A549 (cell line): Measurements from ENCODE around the gene FBXO3. TPM values are rescaled to one million over a fixed set of nuclear protein-coding genes. Genes with fewer than 3 reads are reported as not detected.

Experiments
- ATAC-seq, 2 experiments: fragments of 200-7000 bp in 1 of 2; fragments of >200 bp in 1 of 2; cut with Nextera tagmentation in 1 of 2; cut with Tn5 transposase in 1 of 2; 3 replicates each; pipeline versions ENCODE4 v1.8.0 to v1.9.1; 2018 to 2020; ENCODE audit warnings: mild to moderate bottlenecking in 1 of 2, moderate library complexity in 1 of 2
- CTCF ChIA-PET: fragments of 300-600 bp; sonication (Branson Sonifier 250); formaldehyde crosslinking; extraction: SDS; loops from one replicate; lab custom pipeline; 2021; ENCODE audit warnings: antibody characterized with exemption, inconsistent platforms; lab: Yijun Ruan, JAX
- POLR2A ChIA-PET: fragments of 350-600 bp; formaldehyde crosslinking; extraction: SDS; loops from one replicate; lab custom pipeline; 2021; ENCODE audit warnings: antibody characterized with exemption, inconsistent platforms; lab: Yijun Ruan, JAX
- DNase-seq, 2 experiments: peaks; one replicate each; pipeline versions ENCODE4 v3.0.0 to v3.0.0-alpha.2; 2011 to 2016; ENCODE audit warnings: low read depth in 1 of 2, low spot score in 1 of 2
- FAIRE-seq: peaks from 2 replicates; lab custom pipeline; 2011; peaks lifted over from hg19 to GRCh38; lab: Jason Lieb, UNC
- H3K27ac ChIP-seq, 2 experiments: fragments of >200 bp; sonication (Bioruptor Twin); formaldehyde crosslinking; 3 replicates each; pipeline ENCODE4 v1.5.1; 2016 to 2017
- H3K4me1 ChIP-seq: fragments of >200 bp; sonication (Bioruptor Twin); formaldehyde crosslinking; 3 replicates; pipeline ENCODE4 v1.6.1; 2016
- H3K4me2 ChIP-seq: fragments of >200 bp; sonication (Bioruptor Twin); formaldehyde crosslinking; 3 replicates; pipeline ENCODE4 v1.6.1; 2016
- H3K4me3 ChIP-seq: fragments of >200 bp; sonication (Bioruptor Twin); formaldehyde crosslinking; 3 replicates; pipeline ENCODE4 v1.5.1; 2016
- H3K9me3 ChIP-seq: fragments of >200 bp; sonication (Bioruptor Twin); formaldehyde crosslinking; 3 replicates; pipeline ENCODE4 v1.6.1; 2016
- BHLHE40 ChIP-seq: IDR thresholded peaks from 2 replicates; pipeline ENCODE4 v1.6.1; 2012; ENCODE audit warnings: low read depth, low read length, inconsistent platforms
- CBX2 ChIP-seq: fragments of 200-600 bp; sonication (generic); IDR thresholded peaks from 2 replicates; pipeline ENCODE4 v1.6.1; 2016; ENCODE audit warnings: low read depth, mild to moderate bottlenecking, borderline replicate concordance
- CBX8 ChIP-seq: fragments of 200-600 bp; sonication (generic); IDR thresholded peaks from 2 replicates; pipeline ENCODE4 v1.6.1; 2016
- CEBPB ChIP-seq, 2 experiments: fragments of >200 bp in 1 of 2; sonication (Bioruptor Twin) in 1 of 2; formaldehyde crosslinking in 1 of 2; IDR thresholded peaks; 2 replicates each; pipeline ENCODE4 v1.6.1; 2012 to 2016
- CHD2 ChIP-seq: fragments of 150-350 bp; IDR thresholded peaks from 2 replicates; pipeline ENCODE4 v1.6.1; 2014; ENCODE audit warnings: low read length; ENCODE audit not compliant: partially characterized antibody
- EHF ChIP-seq: fragments of 250-450 bp; sonication (Bioruptor Pico); IDR thresholded peaks from 2 replicates; pipeline ENCODE4 v1.5.0; 2020; ENCODE audit warnings: mild to moderate bottlenecking
- FOSL2 ChIP-seq, 2 experiments: fragments of 450-650 bp in 1 of 2; fragments of >200 bp in 1 of 2; sonication (Bioruptor Twin) in 1 of 2; formaldehyde crosslinking; IDR thresholded peaks; 2 replicates each; pipeline versions ENCODE4 v1.5.0 to v1.6.1; 2016 to 2020; ENCODE audit warnings: mild to moderate bottlenecking in 1 of 2, moderate library complexity in 1 of 2
- HDAC2 ChIP-seq: fragments of 200-600 bp; sonication (generic); IDR thresholded peaks from 2 replicates; pipeline ENCODE4 v1.6.1; 2016
- JUNB ChIP-seq: fragments of >200 bp; sonication (Bioruptor Twin); formaldehyde crosslinking; IDR thresholded peaks from 2 replicates; pipeline ENCODE4 v1.6.1; 2016
- KDM1A ChIP-seq: fragments of 200-600 bp; sonication (generic); IDR thresholded peaks from 2 replicates; pipeline ENCODE4 v1.6.1; 2016; ENCODE audit warnings: low read depth, mild to moderate bottlenecking
- MAFK ChIP-seq: fragments of 450-650 bp; IDR thresholded peaks from 2 replicates; pipeline ENCODE4 v1.6.1; 2014; ENCODE audit not compliant: partially characterized antibody
- MAZ ChIP-seq: fragments of 150-350 bp; IDR thresholded peaks from 2 replicates; pipeline ENCODE4 v1.6.1; 2014; ENCODE audit warnings: antibody characterized with exemption, low read depth, low read length, borderline replicate concordance
- MYC ChIP-seq: IDR thresholded peaks from 2 replicates; pipeline ENCODE4 v1.6.1; 2012; ENCODE audit warnings: mild to moderate bottlenecking, inconsistent platforms, low read length, improper control_type of control experiment, borderline replicate concordance
- NFE2L2 ChIP-seq: fragments of 150-350 bp; conservative IDR thresholded peaks from 2 replicates; pipeline ENCODE4 v1.6.1; 2014; ENCODE audit warnings: low read length
- NPAS2 ChIP-seq: fragments of 250-450 bp; sonication (Bioruptor Pico); IDR thresholded peaks from 2 replicates; pipeline ENCODE4 v1.8.0; 2022; ENCODE audit warnings: mild to moderate bottlenecking, moderate library complexity, borderline replicate concordance
- POLR2A ChIP-seq: IDR thresholded peaks from 2 replicates; pipeline ENCODE4 v1.6.1; 2012; ENCODE audit warnings: mild to moderate bottlenecking, low read length
- RAD21 ChIP-seq, 2 experiments: fragments of >200 bp in 1 of 2; sonication (Bioruptor Twin) in 1 of 2; formaldehyde crosslinking in 1 of 2; IDR thresholded peaks in 1 of 2; conservative IDR thresholded peaks in 1 of 2; 2 replicates in 1 of 2; 3 replicates in 1 of 2; pipeline ENCODE4 v1.6.1; 2012 to 2018; ENCODE audit warnings: inconsistent platforms in 1 of 2
- RFX5 ChIP-seq: fragments of 450-650 bp; IDR thresholded peaks from 2 replicates; pipeline ENCODE4 v1.7.1; 2014; ENCODE audit warnings: antibody characterized with exemption, mild to moderate bottlenecking, moderate library complexity
- RNF2 ChIP-seq: fragments of 200-600 bp; sonication (generic); IDR thresholded peaks from 2 replicates; pipeline ENCODE4 v1.6.1; 2016; ENCODE audit warnings: low read depth, mild to moderate bottlenecking, antibody characterized with exemption, moderate library complexity, borderline replicate concordance
- SMC3 ChIP-seq: fragments of >200 bp; sonication (Bioruptor Twin); formaldehyde crosslinking; IDR thresholded peaks from 3 replicates; pipeline ENCODE4 v1.6.1; 2018; ENCODE audit warnings: inconsistent platforms
- SREBF2 ChIP-seq: fragments of 450-650 bp; IDR thresholded peaks from 2 replicates; pipeline ENCODE4 v1.6.1; 2014; ENCODE audit warnings: mild to moderate bottlenecking, moderate library complexity
- TFCP2L1 ChIP-seq: fragments of 250-450 bp; sonication (Bioruptor Pico); IDR thresholded peaks from 2 replicates; pipeline ENCODE4 v1.5.0; 2021; ENCODE audit warnings: mild to moderate bottlenecking
- TP53 ChIP-seq: fragments of 250-450 bp; sonication (Bioruptor Pico); IDR thresholded peaks from 2 replicates; pipeline ENCODE4 v1.5.0; 2021; ENCODE audit warnings: mild to moderate bottlenecking, moderate library complexity
- ZC3H11A ChIP-seq: fragments of 450-650 bp; IDR thresholded peaks from 2 replicates; pipeline ENCODE4 v1.6.1; 2014; ENCODE audit warnings: antibody characterized with exemption, mild to moderate bottlenecking
- WGBS: methylation state at CpG from one replicate; pipeline ENCODE4 v1.1.6; 2017; ENCODE audit errors: missing lambda C conversion rate; 5-methylcytosine and 5-hydroxymethylcytosine counted together
- polyA plus RNA-seq, 4 experiments: library from polyadenylated mRNA; depleted of rRNA in 3 of 4; stranded (reverse); fragments of >200 nt; fragmentation: RNase III in 1 of 4; extraction: RNeasy Plus Mini Kit Qiagen cat#74134 plus additional on column Dnase treatment in 1 of 4; gene quantifications; 2 replicates in 3 of 4; 3 replicates in 1 of 4; pipeline ENCODE4 v1.2.3, GENCODE V29; 2011 to 2017
- TF ChIP-seq, protein P1 (sequence below): fragments of >200 bp; sonication (Bioruptor Twin); formaldehyde crosslinking; IDR thresholded peaks from 3 replicates; pipeline ENCODE4 v1.5.1; 2016

FBXO3 gene
- polyA plus RNA-seq, 2 of the 4 experiments (the other 2 are of a cell fraction): 22.5 to 42.6 TPM

DNA sequence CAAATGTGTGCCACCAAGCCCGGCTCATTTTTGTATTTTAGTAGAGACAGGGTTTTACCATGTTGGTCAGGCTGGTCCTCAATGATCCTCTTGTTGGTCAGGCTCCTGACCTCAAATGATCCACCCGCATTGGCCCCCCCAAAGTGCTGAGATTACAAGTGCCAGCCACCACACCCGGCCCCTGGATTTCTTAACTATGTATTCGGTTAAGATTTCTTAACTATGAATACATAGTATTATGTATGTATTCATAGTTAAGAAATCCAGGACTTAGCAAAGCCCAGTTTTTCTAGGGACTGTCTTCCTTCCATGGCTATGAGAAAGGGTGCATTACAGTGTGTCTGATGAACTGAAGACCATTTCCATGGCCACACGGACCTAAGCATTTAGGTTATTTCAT, 75.4 kb downstream of the FBXO3 start:
- ATAC-seq: no peak

DNA sequence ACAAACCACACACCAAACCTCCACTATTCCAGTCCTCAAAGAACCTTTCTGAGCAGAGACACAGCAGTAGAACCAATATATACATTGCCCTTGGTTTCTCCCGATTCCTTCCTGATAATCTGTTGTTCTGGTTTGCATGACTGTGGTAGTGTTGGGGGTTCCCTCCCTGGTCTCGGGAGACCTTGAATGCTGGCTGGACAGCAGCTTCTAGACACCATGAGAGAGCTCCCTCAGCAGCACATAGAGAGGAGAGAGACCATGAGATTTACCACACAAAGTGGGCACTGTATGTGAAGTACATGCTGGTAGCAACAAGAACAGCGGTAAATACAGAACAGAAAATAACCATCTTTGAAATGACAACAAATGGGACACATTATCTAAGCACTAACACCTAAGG, 76.3 kb downstream of the FBXO3 start:
- Histone ChIP-seq H3K27ac (peak overlapping the region; percentile 15 to 49; a peak in 1 of 6 replicates), H3K4me2 (no peak overlapping the region), H3K4me1 (peaks cover 53% of the 10 kb centered on the region), H3K9me3 (no peaks in the 10 kb centered on the region), H3K4me3 (no peak overlapping the region)
- no peak for ATAC-seq
- WGBS: 92% methylated on average over 3 of the region's 3 CpGs
- POLR2A ChIA-PET: no interaction called here
- no peak for FAIRE-seq
- CTCF ChIA-PET: no interaction called here
- no peak for DNase-seq
- TF ChIP-seq NFE2L2 (no peak), SMC3 (no peak), SREBF2 (no peak), MYC (no peak), HDAC2 (no peak), RNF2 (no peak), JUNB (no peak), KDM1A (no peak), TP53 (CRISPR knock-in tag) (no peak), CHD2 (no peak), POLR2A (no peak)
- TF ChIP-seq, protein P1, sequence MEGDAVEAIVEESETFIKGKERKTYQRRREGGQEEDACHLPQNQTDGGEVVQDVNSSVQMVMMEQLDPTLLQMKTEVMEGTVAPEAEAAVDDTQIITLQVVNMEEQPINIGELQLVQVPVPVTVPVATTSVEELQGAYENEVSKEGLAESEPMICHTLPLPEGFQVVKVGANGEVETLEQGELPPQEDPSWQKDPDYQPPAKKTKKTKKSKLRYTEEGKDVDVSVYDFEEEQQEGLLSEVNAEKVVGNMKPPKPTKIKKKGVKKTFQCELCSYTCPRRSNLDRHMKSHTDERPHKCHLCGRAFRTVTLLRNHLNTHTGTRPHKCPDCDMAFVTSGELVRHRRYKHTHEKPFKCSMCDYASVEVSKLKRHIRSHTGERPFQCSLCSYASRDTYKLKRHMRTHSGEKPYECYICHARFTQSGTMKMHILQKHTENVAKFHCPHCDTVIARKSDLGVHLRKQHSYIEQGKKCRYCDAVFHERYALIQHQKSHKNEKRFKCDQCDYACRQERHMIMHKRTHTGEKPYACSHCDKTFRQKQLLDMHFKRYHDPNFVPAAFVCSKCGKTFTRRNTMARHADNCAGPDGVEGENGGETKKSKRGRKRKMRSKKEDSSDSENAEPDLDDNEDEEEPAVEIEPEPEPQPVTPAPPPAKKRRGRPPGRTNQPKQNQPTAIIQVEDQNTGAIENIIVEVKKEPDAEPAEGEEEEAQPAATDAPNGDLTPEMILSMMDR: no peak

More for the DNA sequence above, 75.4 kb downstream of the FBXO3 start:
- CTCF ChIA-PET: interaction anchor here (1.0 to 1.1 kb wide), 2 partner anchors 18 to 65 kb away, joined by 3 read pairs; no protein-coding TSS in a partner anchor
- WGBS: 87% methylated on average over 5 of the region's 5 CpGs
- Histone ChIP-seq H3K4me1 (peaks cover 53% of the 10 kb centered on the region), H3K9me3 (no peaks in the 10 kb centered on the region), H3K4me3 (no peak overlapping the region), H3K4me2 (no peak overlapping the region), H3K27ac (peak overlapping the region in 1 of 2 experiments; percentile 89; a peak in 2 of 6 replicates)
- no peak for TF ChIP-seq CEBPB (IDR thresholded peaks at IDR 0.05)
- TF ChIP-seq MYC: no peak
- no peak for TF ChIP-seq CHD2
- no peak for TF ChIP-seq RAD21 (conservative IDR thresholded peaks at IDR 0.05 in 1 of 2, IDR thresholded peaks at IDR 0.05 in 1 of 2)
- no peak for TF ChIP-seq CBX8
- TF ChIP-seq MAZ: no peak
- TF ChIP-seq EHF (CRISPR knock-in tag): no peak
- no peak for TF ChIP-seq RFX5
- TF ChIP-seq TFCP2L1 (CRISPR knock-in tag): no peak
- no peak for TF ChIP-seq BHLHE40
- TF ChIP-seq ZC3H11A: no peak
- no peak for TF ChIP-seq FOSL2 (IDR thresholded peaks at IDR 0.05)
- TF ChIP-seq FOSL2 (CRISPR knock-in tag; IDR thresholded peaks at IDR 0.05): no peak
- TF ChIP-seq CBX2: no peak
- no peak for TF ChIP-seq NPAS2
- no peak for TF ChIP-seq MAFK
- TF ChIP-seq TP53 (CRISPR knock-in tag): no peak
- FAIRE-seq: no peak
- no peak for DNase-seq
- POLR2A ChIA-PET: no interaction called here
